ENCODE results near the gene STK35.
A peak's percentile ranks its signal among the peaks of the same experiment; 100 is the strongest.

STK35 gene

GRCh38 chr20:2101057-2101864 is at the start of gene STK35:
TSS of gene STK35 (plus strand) at chr20:2101827. CDS start at chr20:2101882, 55 bp downstream.
- no peak for DNase-seq

GRCh38 chr20:2051946-2052345 is 49.7 kb upstream of the STK35 start:
- DNase-seq: no peak

DNA sequence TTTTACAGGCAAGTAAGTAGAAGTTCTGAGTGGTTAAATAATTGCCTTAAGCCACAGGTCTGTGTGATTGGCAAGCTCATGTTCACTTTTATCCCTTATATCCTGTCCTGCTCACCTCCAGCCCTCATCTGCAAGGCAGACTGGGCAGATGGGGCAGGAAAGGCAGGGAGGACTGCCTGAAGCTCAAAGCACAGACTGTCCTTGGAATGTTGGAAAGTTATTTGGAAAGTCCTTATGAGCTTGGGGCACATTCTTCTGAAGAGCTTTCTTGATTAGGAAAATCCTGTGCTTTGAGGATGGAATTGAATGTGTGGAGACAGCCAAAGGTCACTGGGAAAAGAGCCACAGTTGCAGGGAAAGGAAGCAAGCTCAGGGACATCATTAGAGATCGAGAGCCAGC is 48.9 kb upstream of the STK35 start:
- DNase-seq: no peak

- DNase-seq: no peak
Measured at GRCh38 chr20:2053615-2054014, 48.0 kb upstream of the STK35 start.

DNA sequence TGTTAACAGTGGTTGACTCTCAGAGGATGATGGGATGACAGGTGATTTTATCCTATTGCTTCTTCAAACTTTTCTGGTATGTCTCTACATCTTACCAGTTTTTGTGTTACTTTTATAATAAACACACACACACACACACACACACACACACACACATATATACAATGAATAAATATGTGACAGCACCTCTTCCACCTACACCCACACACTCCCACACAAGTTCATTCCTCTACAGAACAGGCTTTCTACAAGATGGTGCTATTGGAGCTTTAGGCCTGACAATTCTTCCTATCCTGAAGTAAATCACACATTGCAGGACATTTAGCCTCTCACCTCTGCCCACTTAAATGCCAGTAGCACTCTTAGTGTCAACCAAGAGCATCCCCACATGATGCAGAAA is 46.7 kb upstream of the STK35 start:
- DNase-seq: no peak

GRCh38 chr20:2059411-2059810 is 42.2 kb upstream of the STK35 start:
- DNase-seq: no peak

DNA sequence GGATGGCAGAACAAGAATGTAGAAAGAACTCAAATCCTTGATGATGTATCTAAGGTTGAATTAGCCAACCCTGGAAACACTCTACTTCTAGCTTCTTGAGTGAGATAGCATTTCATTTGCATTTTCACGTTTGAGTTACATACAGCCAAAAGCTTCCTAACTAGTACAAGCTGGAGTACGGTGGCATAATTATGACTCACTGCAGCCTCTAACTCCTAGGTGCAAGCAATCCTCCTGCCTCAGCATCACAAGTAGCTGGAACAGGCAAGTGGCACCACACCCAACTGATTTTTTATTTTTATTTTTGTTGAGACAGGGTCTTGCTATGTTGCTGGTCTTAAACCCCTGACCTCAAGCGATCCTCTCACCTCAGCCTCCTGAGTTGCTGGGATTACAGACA is 36.5 kb upstream of the STK35 start:
- DNase-seq: no peak

DNA sequence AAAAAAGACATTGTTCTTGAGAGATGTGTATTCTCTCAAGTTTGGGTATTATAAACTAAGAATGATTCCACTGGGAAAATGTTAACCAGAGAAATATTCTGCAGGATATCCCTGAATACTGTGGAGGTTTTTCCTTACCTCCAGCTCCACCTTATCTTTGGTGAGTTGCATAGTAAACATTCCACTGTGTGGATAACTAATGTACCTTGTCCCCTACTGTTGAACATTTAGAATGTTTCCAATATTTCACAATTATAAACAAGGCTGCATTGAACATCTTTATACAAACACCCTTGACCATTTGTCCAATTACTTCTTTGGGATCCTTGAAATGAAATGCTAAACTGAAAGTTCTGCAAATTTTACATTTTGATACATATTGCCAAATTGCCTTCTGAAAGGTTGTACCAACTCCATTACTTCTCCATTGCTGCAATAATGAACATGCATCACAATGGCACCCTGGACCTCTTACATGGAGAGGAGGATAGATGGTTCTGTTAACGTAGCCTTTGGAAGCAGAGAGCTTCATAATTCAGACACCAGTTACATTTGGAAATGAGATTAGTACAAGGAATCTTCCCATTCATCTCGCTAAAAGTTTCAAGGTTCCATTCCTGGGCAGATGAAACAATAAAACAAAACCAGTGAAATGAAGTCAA is 35.0 kb upstream of the STK35 start:
- no peak for DNase-seq

- no peak for DNase-seq
Measured at GRCh38 chr20:2080532-2081224, 20.9 kb upstream of the STK35 start.

GRCh38 chr20:2084703-2085102 is 16.9 kb upstream of the STK35 start:
- DNase-seq: no peak

DNA sequence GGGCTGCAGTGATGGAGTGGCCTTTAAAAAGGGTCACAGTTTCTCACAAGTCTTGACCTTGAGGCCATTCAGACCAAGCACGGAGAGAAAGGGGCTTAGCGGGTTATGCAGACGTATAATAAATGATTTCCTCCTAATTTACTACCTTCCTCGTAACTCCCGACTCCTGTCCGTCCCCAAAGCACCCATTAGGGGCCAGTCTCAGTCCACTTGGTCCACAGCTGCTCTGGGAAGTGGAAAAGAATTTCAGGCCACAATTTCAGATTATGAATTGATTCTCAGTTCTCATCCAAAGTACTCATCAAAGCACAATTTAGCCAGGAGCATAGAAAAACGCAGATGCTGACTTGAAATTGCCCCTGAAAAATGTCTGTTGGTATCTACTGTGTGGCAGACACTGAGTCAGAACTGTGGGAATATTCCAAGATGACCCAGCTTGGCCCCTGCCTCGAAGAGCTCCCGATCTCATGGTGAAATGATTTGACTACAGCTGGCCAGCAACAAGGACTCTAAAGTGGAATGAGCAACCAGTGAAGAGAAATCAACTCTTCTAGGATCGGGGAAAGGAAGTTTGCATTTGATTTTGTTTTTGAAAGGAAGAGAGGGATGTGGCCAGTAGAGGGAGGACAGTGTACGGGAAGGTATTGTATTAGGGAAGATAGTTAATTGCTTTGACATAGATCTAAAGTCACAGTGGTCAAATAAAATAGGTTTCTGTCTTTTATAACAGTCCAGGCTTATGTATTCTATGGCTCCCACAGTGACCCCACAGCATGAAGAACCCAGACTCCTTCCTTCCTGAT is 15.2 kb upstream of the STK35 start:
- no peak for DNase-seq

GRCh38 chr20:2086980-2087377 is 14.6 kb upstream of the STK35 start:
- DNase-seq: no peak

DNA sequence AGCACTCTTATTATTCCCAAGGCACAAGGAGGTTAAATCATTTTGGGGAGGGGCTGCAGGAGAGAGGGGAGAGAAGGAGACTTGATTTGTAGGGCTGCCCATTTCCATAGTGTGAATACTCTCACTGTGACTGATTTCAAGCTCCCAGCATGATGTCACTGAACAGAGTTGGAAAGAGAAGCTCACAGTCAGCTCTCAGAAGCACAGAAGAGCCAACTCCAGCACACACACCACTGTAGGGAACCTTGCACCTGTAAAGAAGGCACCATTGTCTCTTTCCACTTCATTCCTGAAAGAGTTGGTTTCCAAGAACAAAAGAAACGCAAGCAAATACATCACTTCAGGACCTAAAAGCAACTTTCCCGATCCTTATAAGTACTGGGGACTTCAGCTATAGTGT is 12.7 kb upstream of the STK35 start:
- DNase-seq: no peak

DNA sequence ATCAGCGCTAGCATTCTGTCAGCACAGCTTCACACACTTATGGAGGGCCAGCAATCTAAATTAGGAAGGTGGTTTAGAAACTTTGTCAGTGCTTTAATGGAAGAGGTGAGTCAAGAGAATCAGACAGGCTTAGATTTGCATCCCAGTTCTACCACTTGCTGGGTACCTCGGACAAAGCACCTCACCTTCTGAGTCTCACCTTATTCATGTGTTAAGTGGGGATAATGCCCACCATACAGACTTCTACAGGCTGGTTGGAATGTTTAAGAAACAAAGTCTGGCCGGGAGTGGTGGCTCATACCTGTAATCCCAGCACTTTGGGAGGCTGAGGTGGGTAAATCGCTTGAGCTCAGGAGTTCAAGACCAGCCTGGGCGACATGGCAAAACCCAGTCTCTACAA is 12.2 kb upstream of the STK35 start:
- DNase-seq: no peak

DNA sequence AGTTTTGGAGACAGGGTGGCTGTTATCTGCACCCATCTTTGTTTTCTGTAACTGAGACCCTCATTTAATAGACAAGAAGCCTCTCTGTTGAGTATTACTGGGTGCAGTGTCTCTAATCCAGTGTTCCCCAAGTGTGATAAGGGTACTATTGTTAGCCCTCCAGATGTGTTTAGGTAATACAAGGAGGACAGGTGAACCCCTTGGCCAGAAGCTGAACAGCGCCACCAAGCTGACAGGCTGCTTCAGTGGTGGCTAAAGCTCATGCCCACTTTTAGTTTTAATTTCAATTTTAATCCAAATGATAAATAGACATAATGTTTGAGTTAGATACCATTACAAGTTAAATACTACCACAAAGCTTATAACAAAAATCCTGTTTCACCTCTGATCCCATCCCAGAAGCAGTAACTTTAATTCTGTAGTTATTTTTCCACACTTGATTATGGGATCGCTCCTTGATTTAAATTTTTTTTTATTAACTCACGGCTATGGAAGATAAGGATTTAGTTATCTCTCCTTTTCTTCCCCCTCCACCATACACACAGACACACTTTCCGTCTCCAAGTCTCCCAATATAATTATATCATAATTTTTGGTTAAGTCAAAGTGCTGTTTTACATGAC is 8.4 kb upstream of the STK35 start:
- peak in 1 of 2 experiments; percentile 33 for DNase-seq

- no peak for DNase-seq
Measured at GRCh38 chr20:2093883-2094282, 7.7 kb upstream of the STK35 start.

GRCh38 chr20:2101865-2102584 is 398 bp downstream of the STK35 start:
- peak; percentile 84 to 90 for DNase-seq

DNA sequence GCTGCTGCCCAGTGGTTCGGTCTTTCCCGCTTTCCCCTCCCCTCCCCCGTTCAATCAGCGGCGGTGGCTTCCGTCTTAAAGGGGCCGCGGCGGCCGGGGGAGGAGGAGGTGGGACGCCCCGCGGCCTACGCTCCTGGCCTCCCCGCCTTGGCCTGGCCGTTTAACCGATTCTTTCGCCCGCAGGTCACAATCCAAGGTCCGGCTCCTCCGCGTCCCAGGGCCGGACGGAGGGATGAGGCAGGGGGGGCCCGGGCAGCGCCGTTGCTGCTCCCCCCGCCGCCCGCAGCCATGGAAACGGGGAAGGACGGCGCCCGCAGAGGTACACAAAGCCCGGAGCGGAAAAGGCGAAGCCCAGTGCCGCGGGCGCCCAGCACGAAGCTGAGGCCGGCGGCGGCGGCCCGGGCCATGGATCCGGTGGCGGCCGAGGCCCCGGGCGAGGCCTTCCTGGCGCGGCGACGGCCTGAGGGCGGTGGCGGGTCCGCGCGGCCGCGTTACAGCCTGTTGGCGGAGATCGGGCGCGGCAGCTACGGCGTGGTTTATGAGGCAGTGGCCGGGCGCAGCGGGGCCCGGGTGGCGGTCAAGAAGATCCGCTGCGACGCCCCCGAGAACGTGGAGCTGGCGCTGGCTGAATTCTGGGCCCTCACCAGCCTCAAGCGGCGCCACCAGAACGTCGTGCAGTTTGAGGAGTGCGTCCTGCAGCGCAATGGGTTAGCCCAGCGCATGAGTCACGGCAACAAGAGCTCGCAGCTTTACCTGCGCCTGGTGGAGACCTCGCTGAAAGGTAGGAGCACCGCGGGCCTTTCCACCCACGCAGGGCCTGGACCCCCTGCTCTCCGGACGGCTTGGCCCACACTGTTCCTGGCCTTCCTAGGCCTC is 1.2 kb downstream of the STK35 start:
- DNase-seq: peak; percentile 81 to 88

- no peak for DNase-seq
Measured at GRCh38 chr20:2103461-2104153, 2.0 kb downstream of the STK35 start.

- no peak for DNase-seq
Measured at GRCh38 chr20:2104236-2104635, 2.6 kb downstream of the STK35 start.

Data from NCI-H1930 (cell line).